HL-60 (cell line): ENCODE data around the gene OPN1MW3.

Experiments
- DNase-seq, 2 experiments: peaks; one replicate each; pipeline ENCODE4 v3.0.0-alpha.2; 2010 to 2020; ENCODE audit warnings: low read depth in 1 of 2, low spot score in 1 of 2
- H3K27ac ChIP-seq: fragments of 250-450 bp; sonication (Bioruptor Pico); replicated peaks from 2 replicates; pipeline ENCODE4 v1.5.1; 2020; ENCODE audit warnings: mild to moderate bottlenecking, moderate library complexity
- H3K27me3 ChIP-seq: fragments of 250-450 bp; sonication (Bioruptor Pico); 2 replicates; pipeline ENCODE4 v1.5.1; 2021; ENCODE audit warnings: mild to moderate bottlenecking, moderate library complexity; ENCODE audit not compliant: insufficient read depth, poor library complexity, severe bottlenecking
- H3K4me3 ChIP-seq: replicated peaks from 2 replicates; pipeline ENCODE4 v1.5.1; 2011; ENCODE audit warnings: mild to moderate bottlenecking, control low read depth, low read length; ENCODE audit not compliant: insufficient read depth
- GABPA ChIP-seq: IDR thresholded peaks from 2 replicates; pipeline ENCODE4 v1.6.1; 2012; ENCODE audit warnings: low read depth
- POLR2AphosphoS5 ChIP-seq: IDR thresholded peaks from 2 replicates; pipeline ENCODE4 v1.6.1; 2012; ENCODE audit warnings: low read depth
- SPI1 ChIP-seq: IDR thresholded peaks from 2 replicates; pipeline ENCODE4 v1.6.1; 2012; ENCODE audit warnings: low read depth, mild to moderate bottlenecking, borderline replicate concordance
- TF ChIP-seq, protein P1 (sequence below): IDR thresholded peaks from one replicate; pipeline ENCODE4 v1.5.1; 2011; ENCODE audit warnings: low read length, control low read depth, inconsistent platforms; ENCODE audit not compliant: insufficient read depth
- TF ChIP-seq, protein P2 (sequence below): IDR thresholded peaks from 2 replicates; pipeline ENCODE4 v1.6.1; 2012; ENCODE audit warnings: low read depth; ENCODE audit not compliant: insufficient replicate concordance

The OPN1MW3 gene

DNA sequence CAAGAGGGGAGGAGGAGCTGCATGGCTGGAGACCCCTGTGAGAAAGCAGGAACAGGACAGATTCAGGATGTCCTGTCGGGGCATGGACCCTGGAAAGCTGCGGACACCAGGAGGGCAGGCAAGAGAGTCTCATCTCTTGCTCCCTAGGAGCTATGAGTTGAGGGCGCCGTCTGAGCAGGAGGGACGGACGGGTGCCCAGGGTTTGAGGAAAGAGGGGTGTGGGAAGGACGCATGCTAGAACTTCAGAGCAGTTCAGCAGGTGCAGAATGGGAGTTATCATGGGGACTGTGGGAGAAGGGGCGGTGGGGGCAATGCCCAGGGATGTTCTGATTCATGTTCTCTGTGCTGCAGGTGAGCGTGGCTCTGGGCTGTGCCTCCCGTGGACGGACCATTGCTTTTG, 63.0 kb downstream of the OPN1MW3 start:
- H3K27me3 ChIP-seq = peaks cover under 1% of the 10 kb centered on the region
- no peak overlapping the region for H3K27ac ChIP-seq
- TF ChIP-seq, protein P1, sequence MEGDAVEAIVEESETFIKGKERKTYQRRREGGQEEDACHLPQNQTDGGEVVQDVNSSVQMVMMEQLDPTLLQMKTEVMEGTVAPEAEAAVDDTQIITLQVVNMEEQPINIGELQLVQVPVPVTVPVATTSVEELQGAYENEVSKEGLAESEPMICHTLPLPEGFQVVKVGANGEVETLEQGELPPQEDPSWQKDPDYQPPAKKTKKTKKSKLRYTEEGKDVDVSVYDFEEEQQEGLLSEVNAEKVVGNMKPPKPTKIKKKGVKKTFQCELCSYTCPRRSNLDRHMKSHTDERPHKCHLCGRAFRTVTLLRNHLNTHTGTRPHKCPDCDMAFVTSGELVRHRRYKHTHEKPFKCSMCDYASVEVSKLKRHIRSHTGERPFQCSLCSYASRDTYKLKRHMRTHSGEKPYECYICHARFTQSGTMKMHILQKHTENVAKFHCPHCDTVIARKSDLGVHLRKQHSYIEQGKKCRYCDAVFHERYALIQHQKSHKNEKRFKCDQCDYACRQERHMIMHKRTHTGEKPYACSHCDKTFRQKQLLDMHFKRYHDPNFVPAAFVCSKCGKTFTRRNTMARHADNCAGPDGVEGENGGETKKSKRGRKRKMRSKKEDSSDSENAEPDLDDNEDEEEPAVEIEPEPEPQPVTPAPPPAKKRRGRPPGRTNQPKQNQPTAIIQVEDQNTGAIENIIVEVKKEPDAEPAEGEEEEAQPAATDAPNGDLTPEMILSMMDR = no peak
- TF ChIP-seq POLR2AphosphoS5 (no peak), SPI1 (no peak), GABPA (no peak)
- TF ChIP-seq, protein P2, sequence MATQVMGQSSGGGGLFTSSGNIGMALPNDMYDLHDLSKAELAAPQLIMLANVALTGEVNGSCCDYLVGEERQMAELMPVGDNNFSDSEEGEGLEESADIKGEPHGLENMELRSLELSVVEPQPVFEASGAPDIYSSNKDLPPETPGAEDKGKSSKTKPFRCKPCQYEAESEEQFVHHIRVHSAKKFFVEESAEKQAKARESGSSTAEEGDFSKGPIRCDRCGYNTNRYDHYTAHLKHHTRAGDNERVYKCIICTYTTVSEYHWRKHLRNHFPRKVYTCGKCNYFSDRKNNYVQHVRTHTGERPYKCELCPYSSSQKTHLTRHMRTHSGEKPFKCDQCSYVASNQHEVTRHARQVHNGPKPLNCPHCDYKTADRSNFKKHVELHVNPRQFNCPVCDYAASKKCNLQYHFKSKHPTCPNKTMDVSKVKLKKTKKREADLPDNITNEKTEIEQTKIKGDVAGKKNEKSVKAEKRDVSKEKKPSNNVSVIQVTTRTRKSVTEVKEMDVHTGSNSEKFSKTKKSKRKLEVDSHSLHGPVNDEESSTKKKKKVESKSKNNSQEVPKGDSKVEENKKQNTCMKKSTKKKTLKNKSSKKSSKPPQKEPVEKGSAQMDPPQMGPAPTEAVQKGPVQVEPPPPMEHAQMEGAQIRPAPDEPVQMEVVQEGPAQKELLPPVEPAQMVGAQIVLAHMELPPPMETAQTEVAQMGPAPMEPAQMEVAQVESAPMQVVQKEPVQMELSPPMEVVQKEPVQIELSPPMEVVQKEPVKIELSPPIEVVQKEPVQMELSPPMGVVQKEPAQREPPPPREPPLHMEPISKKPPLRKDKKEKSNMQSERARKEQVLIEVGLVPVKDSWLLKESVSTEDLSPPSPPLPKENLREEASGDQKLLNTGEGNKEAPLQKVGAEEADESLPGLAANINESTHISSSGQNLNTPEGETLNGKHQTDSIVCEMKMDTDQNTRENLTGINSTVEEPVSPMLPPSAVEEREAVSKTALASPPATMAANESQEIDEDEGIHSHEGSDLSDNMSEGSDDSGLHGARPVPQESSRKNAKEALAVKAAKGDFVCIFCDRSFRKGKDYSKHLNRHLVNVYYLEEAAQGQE = no peak
- H3K4me3 ChIP-seq = no peak overlapping the region
- DNase-seq = no peak
